Stimulated activated CD8-positive, alpha-beta memory T cell treated with anti-CD3 and anti-CD28 coated beads, Interleukin-15, amount 100 ng/mL, for 1 hour (primary cell): Measurements from ENCODE around the gene SH2B2.

Experiments used
- DNase-seq: peaks from one replicate; pipeline ENCODE4 v3.0.0-alpha.2; 2020; ENCODE audit warnings: low read depth

Gene SH2B2

GRCh38 chr7:102286237-102287110, at the start of gene SH2B2:
TSS of gene SH2B2 (plus strand) at chr7:102286868. CDS start at chr7:102300551, 13,683 bp downstream.
- DNase-seq = no peak

- no peak for DNase-seq
These were observed 47.4 kb upstream of the SH2B2 start for GRCh38 chr7:102239206-102239820.

GRCh38 chr7:102241431-102241830, 45.2 kb upstream of the SH2B2 start:
- DNase-seq = no peak

- no peak for DNase-seq
These were observed 42.1 kb upstream of the SH2B2 start for GRCh38 chr7:102244601-102245000.

GRCh38 chr7:102248081-102248455, 38.6 kb upstream of the SH2B2 start:
- no peak for DNase-seq

GRCh38 chr7:102248456-102249395, 37.9 kb upstream of the SH2B2 start:
- no peak for DNase-seq

- no peak for DNase-seq
These were observed 34.9 kb upstream of the SH2B2 start for GRCh38 chr7:102251531-102252365.

- no peak for DNase-seq
These were observed 34.2 kb upstream of the SH2B2 start for GRCh38 chr7:102252366-102252982.

GRCh38 chr7:102253066-102253972, 33.3 kb upstream of the SH2B2 start:
- no peak for DNase-seq

- DNase-seq = no peak
These were observed 32.7 kb upstream of the SH2B2 start for GRCh38 chr7:102253973-102254370.

- DNase-seq = no peak
These were observed 32.1 kb upstream of the SH2B2 start for GRCh38 chr7:102254521-102254920.

GRCh38 chr7:102255501-102255900, 31.2 kb upstream of the SH2B2 start:
- no peak for DNase-seq

GRCh38 chr7:102255916-102256315, 30.8 kb upstream of the SH2B2 start:
- DNase-seq = no peak

GRCh38 chr7:102258073-102258748, 28.5 kb upstream of the SH2B2 start:
- no peak for DNase-seq

- DNase-seq = no peak
These were observed 27.9 kb upstream of the SH2B2 start for GRCh38 chr7:102258749-102259107.

GRCh38 chr7:102260856-102261255, 25.8 kb upstream of the SH2B2 start:
- no peak for DNase-seq

- no peak for DNase-seq
These were observed 25.2 kb upstream of the SH2B2 start for GRCh38 chr7:102261451-102261850.

GRCh38 chr7:102262546-102262945, 24.1 kb upstream of the SH2B2 start:
- no peak for DNase-seq

GRCh38 chr7:102264367-102264891, 22.2 kb upstream of the SH2B2 start:
- DNase-seq = no peak
